GM12892 (cell line): Measurements from ENCODE around the gene ATP1B1.

Source experiments
- POLR2AphosphoS5 ChIP-seq: IDR thresholded peaks from 2 replicates; pipeline ENCODE4 v1.6.1; 2011; ENCODE audit warnings: low read depth, low read length, control low read depth
- TAF1 ChIP-seq: IDR thresholded peaks from 2 replicates; pipeline ENCODE4 v1.6.1; 2011; ENCODE audit warnings: low read depth, mild to moderate bottlenecking, control low read depth, low read length, borderline replicate concordance

- TF ChIP-seq POLR2AphosphoS5, result no peak
- TF ChIP-seq TAF1, result no peak
These were observed 24.9 kb upstream of the ATP1B1 start for GRCh38 chr1:169081503-169082123.
